Sigmoid colon (tissue), 7 donors: ENCODE data around the gene HLF. TPM values are rescaled to one million over a fixed set of nuclear protein-coding genes. Genes with fewer than 3 reads are reported as not detected.

Experiments
- DNase-seq: peaks from one replicate; pipeline ENCODE4 v3.0.0-alpha.2; 2019
- H3K27ac ChIP-seq, 4 donors: fragments of 200-600 bp; sonication (generic); one replicate each; pipeline ENCODE4 v1.5.1; 2016 to 2019; ENCODE audit warnings: mild to moderate bottlenecking in 1 of 4
- H3K27me3 ChIP-seq, 3 donors: fragments of 200-600 bp; sonication (generic); one replicate each; pipeline ENCODE4 v1.5.1; 2019; ENCODE audit warnings: mild to moderate bottlenecking in 1 of 3
- H3K36me3 ChIP-seq, 4 donors: fragments of 200-600 bp; sonication (generic); one replicate each; pipeline ENCODE4 v1.5.1; 2016 to 2019
- H3K4me1 ChIP-seq, 4 donors: fragments of 200-600 bp; sonication (generic); one replicate each; pipeline ENCODE4 v1.5.1; 2017 to 2019
- H3K4me3 ChIP-seq, 4 donors: fragments of 200-600 bp; sonication (generic); one replicate each; pipeline ENCODE4 v1.5.1; 2017 to 2019; ENCODE audit warnings: mild to moderate bottlenecking in 2 of 4, moderate library complexity in 1 of 4
- H3K9me3 ChIP-seq, 4 donors: fragments of 200-600 bp in 3 of 4; sonication (generic) in 3 of 4; one replicate each; pipeline versions ENCODE4 v1.5.1 to v1.6.1; 2013 to 2019
- EP300 ChIP-seq, 4 donors: sonication (generic); formaldehyde crosslinking; IDR thresholded peaks; one replicate each; pipeline ENCODE4 v1.6.1; 2017; ENCODE audit warnings: antibody characterized with exemption in 4 of 4
- POLR2A ChIP-seq, 2 donors: fragments of 450-650 bp; IDR thresholded peaks; one replicate each; pipeline ENCODE4 v1.6.1; 2016; ENCODE audit warnings: antibody characterized with exemption in 2 of 2, mild to moderate bottlenecking in 2 of 2, moderate library complexity in 2 of 2
- POLR2AphosphoS5 ChIP-seq, 4 donors: sonication (generic); formaldehyde crosslinking; IDR thresholded peaks; one replicate each; pipeline ENCODE4 v1.6.1; 2017; ENCODE audit warnings: antibody characterized with exemption in 4 of 4
- WGBS, 2 donors: extraction: QIAGEN DNeasy Blood & Tissue Kit; methylation state at CpG; one replicate each; pipeline ENCODE4 v1.1.7; 2013; 5-methylcytosine and 5-hydroxymethylcytosine counted together
- intact Hi-C: fragments of 100-400 bp; cut with DNase I; formaldehyde crosslinking; loops from one replicate; pipeline ENCODE4 v1.15.1; 2023
- polyA plus RNA-seq, 3 donors: library from polyadenylated mRNA; stranded (reverse); fragments of 200-250 nt; gene quantifications; one replicate each; pipeline ENCODE4 v1.2.3, GENCODE V29; 2013
- total RNA-seq, 4 donors: library from RNA; depleted of rRNA; stranded (reverse); fragments of >200 nt; gene quantifications; one replicate each; pipeline ENCODE4 v1.1.0, GENCODE V29; 2016
- TF ChIP-seq, protein P1 (sequence below), 4 experiments: fragments of 450-650 bp in 3 of 4; fragments of 200-600 bp in 1 of 4; IDR thresholded peaks; one replicate each; pipeline ENCODE4 v1.5.1; 2016 to 2019; ENCODE audit warnings: antibody characterized with exemption in 4 of 4, mild to moderate bottlenecking in 3 of 4, moderate library complexity in 2 of 4
- donor health status: healthy with polysubstance abuse.
- donor health status: Bipolar disorder and iron deficiency.
- donor health status: healthy.

The HLF gene
- total and polyA plus RNA-seq, 7 donors = 0.92 to 54.0 (median 41.7) TPM

DNA sequence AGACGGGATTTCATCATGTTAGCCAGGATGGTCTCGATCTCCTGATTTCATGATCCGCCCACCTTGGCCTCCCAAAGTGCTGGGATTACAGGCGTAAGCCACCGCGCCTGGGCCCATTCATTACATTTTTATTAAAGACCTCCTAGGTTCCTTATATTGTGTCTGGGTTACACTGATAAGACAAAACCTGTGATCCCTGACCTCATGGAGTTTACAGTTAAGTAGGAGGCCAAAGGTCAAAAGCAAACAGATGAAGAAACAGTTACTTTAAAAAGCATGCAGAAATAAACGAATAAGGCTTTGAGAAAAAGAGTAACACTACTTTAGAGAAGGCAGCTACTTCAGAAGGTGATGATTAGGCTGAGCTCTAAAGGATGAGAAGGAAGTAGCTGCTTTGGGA lies 14.9 kb upstream of the HLF start:
- intact Hi-C loops = no loop called here
- Histone ChIP-seq H3K9me3 (no peaks in the 10 kb centered on the region), H3K36me3 (no peaks in the 10 kb centered on the region), H3K27ac (no peak overlapping the region), H3K4me3 (no peak overlapping the region), H3K4me1 (no peaks in the 10 kb centered on the region), H3K27me3 (no peaks in the 10 kb centered on the region)
- 94 to 96% methylated on average over 7 of the region's 7 CpGs for WGBS, 2 donors
- no peak for DNase-seq
- TF ChIP-seq POLR2AphosphoS5 (IDR thresholded peaks at IDR 0.05) = no peak
- TF ChIP-seq EP300 (IDR thresholded peaks at IDR 0.05) = no peak
- no peak for TF ChIP-seq POLR2A (IDR thresholded peaks at IDR 0.05)
- TF ChIP-seq, protein P1, sequence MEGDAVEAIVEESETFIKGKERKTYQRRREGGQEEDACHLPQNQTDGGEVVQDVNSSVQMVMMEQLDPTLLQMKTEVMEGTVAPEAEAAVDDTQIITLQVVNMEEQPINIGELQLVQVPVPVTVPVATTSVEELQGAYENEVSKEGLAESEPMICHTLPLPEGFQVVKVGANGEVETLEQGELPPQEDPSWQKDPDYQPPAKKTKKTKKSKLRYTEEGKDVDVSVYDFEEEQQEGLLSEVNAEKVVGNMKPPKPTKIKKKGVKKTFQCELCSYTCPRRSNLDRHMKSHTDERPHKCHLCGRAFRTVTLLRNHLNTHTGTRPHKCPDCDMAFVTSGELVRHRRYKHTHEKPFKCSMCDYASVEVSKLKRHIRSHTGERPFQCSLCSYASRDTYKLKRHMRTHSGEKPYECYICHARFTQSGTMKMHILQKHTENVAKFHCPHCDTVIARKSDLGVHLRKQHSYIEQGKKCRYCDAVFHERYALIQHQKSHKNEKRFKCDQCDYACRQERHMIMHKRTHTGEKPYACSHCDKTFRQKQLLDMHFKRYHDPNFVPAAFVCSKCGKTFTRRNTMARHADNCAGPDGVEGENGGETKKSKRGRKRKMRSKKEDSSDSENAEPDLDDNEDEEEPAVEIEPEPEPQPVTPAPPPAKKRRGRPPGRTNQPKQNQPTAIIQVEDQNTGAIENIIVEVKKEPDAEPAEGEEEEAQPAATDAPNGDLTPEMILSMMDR (IDR thresholded peaks at IDR 0.05) = no peak

DNA sequence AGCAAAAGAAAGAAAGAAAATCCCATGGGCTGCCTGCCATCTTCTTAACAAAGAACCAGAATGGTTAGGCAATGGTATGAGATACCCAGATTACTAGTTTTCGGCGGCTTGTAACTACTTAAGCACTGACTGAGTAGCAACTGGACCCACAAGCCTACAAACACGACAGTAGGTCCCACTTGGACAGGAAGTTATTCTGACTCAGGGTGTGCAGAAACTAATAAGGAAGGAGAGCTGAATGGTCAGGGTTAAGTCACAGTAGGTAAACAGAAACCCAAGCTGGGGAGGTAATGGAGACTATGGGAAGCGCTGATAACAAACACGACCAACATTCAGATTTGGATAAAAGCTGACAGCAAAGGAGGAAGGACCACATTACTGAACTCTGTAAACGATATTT lies 10.4 kb upstream of the HLF start:
- Histone ChIP-seq H3K27me3 (no peaks in the 10 kb centered on the region), H3K4me1 (no peaks in the 10 kb centered on the region), H3K4me3 (no peak overlapping the region), H3K36me3 (no peaks in the 10 kb centered on the region), H3K9me3 (no peaks in the 10 kb centered on the region), H3K27ac (no peak overlapping the region)
- 65 to 83% methylated on average over 6 of the region's 6 CpGs for WGBS, 2 donors
- intact Hi-C loops = no loop called here
- TF ChIP-seq, protein P1 (IDR thresholded peaks at IDR 0.05) = no peak
- TF ChIP-seq EP300 (IDR thresholded peaks at IDR 0.05) = no peak
- TF ChIP-seq POLR2A (IDR thresholded peaks at IDR 0.05) = no peak
- TF ChIP-seq POLR2AphosphoS5 (IDR thresholded peaks at IDR 0.05) = no peak
- no peak for DNase-seq

DNA sequence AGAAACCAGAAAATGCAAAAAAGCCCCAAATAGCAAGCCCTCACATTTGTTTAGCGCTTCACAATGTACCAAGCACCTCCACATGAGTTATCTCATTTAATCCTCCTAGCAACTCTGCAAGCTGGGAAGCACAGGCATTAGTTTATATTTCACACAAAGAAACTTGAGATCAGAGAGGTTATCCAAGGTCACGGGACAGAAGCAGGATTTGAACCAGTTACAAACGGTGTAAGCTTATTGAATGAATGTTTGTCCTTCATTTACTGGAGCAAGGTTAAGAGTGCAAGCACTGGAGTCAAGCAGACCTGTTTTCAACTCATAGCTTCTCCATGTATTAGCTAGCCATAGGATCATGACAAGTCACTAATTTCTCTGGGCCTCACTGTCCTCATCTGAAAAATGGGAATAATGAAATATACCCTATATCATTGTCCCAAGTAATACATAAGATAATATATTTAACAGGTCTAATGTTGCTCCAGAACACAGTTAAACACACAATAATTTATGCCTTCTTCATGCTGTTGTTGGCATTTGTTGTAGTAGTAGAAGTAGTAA lies 6.1 kb upstream of the HLF start:
- Histone ChIP-seq H3K36me3 (no peaks in the 10 kb centered on the region), H3K4me1 (peaks cover 0 to 8% (median 3%) of the 10 kb centered on the region in 4 donors), H3K4me3 (no peak overlapping the region), H3K27ac (no peak overlapping the region), H3K9me3 (no peaks in the 10 kb centered on the region), H3K27me3 (no peaks in the 10 kb centered on the region)
- intact Hi-C loops = no loop called here
- 88 to 90% methylated on average over 3 of the region's 3 CpGs for WGBS, 2 donors
- TF ChIP-seq, protein P1 (IDR thresholded peaks at IDR 0.05) = no peak
- no peak for TF ChIP-seq POLR2A (IDR thresholded peaks at IDR 0.05)
- no peak for TF ChIP-seq POLR2AphosphoS5 (IDR thresholded peaks at IDR 0.05)
- TF ChIP-seq EP300 (IDR thresholded peaks at IDR 0.05) = no peak
- DNase-seq = no peak

DNA sequence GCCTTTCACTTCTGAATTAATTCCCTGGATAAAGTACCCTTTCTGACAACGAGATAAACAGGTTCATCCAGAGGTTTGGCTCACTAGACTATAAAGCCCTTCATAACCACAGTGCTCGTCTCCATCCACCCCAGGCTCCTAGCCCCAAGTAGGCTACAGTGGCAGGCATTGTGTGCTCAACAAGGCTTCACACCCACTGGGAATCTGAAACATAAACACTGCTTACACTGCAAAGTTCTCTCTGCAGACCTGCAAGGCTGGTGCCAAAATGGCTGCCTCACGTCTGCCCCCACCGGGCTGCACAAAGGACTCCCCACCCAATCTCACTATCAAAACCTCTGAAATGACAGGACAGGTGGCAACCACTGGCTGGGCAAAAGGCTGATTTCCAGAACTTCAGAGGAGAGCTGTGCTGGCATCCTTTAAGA lies 5.1 kb upstream of the HLF start:
- intact Hi-C loops = loop anchor here (10.0 kb wide), 1 partner anchor 165 kb away; the partner anchor contains the start of gene MMD
- no peaks in the 10 kb centered on the region for H3K36me3 ChIP-seq
- TF ChIP-seq, protein P1 (IDR thresholded peaks at IDR 0.05) = no peak
- TF ChIP-seq EP300 (IDR thresholded peaks at IDR 0.05) = no peak
- no peak overlapping the region for H3K27ac ChIP-seq
- WGBS, 2 donors = 63 to 68% methylated on average over 4 of the region's 4 CpGs
- no peak for DNase-seq
- peaks cover 0 to 17% (median 11%) of the 10 kb centered on the region in 4 donors for H3K4me1 ChIP-seq
- no peaks in the 10 kb centered on the region for H3K27me3 ChIP-seq
- H3K4me3 ChIP-seq = no peak overlapping the region
- H3K9me3 ChIP-seq = no peaks in the 10 kb centered on the region

DNA sequence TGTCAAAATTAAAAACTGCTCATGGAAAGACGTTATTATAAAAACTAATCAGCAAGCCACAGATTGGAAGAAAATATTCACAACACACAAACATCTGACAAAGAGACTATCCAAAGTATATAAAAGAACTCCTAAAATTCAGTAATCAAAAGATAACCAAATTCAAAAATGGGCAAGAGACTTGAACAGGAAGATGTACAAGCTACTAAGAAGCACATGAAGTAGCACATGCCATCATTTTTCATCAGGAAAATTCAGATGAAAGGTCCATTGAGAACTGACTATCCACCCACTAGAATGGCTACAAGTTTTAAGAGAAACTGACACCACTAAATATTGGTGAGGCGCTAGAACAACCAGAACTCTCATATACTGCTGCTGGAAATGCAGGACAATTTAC lies 3.4 kb upstream of the HLF start:
- DNase-seq = no peak
- Histone ChIP-seq H3K4me3 (no peak overlapping the region), H3K36me3 (no peaks in the 10 kb centered on the region), H3K27me3 (no peaks in the 10 kb centered on the region), H3K27ac (no peak overlapping the region), H3K4me1 (peaks cover 0 to 24% (median 15%) of the 10 kb centered on the region in 4 donors), H3K9me3 (no peaks in the 10 kb centered on the region)
- WGBS, 2 donors = 92 to 97% methylated on average over 2 of the region's 2 CpGs
- TF ChIP-seq POLR2AphosphoS5 (IDR thresholded peaks at IDR 0.05) (no peak), EP300 (IDR thresholded peaks at IDR 0.05) (no peak), POLR2A (IDR thresholded peaks at IDR 0.05) (no peak)
- TF ChIP-seq, protein P1 (IDR thresholded peaks at IDR 0.05) = no peak
- intact Hi-C loops = loop anchor here (10.0 kb wide), 1 partner anchor 163 kb away; the partner anchor contains the start of gene MMD
